ENCODE measurements around the gene INTS6.

INTS6 gene

GRCh38 chr13:51311957-51312520 lies 140.8 kb downstream of the INTS6 start:
- no peak for DNase-seq
